Uterus (tissue), 2 donors: ENCODE measurements around the gene PUM1.

Source experiments
- CTCF ChIP-seq, 4 experiments: fragments of 200-600 bp in 2 of 4; fragments of 450-650 bp in 2 of 4; sonication (generic) in 2 of 4; IDR thresholded peaks; one replicate each; pipeline ENCODE4 v1.5.1; 2016 to 2019; ENCODE audit warnings: antibody characterized with exemption in 4 of 4, mild to moderate bottlenecking in 2 of 4, moderate library complexity in 1 of 4
- POLR2A ChIP-seq, 2 donors: fragments of 450-650 bp; IDR thresholded peaks; one replicate each; pipeline ENCODE4 v1.6.1; 2016; ENCODE audit warnings: antibody characterized with exemption in 2 of 2, mild to moderate bottlenecking in 1 of 2, moderate library complexity in 1 of 2

- TF ChIP-seq CTCF (IDR thresholded peaks at IDR 0.05) (no peak), POLR2A (IDR thresholded peaks at IDR 0.05) (no peak)
These were observed 61.8 kb downstream of the PUM1 start for GRCh38 chr1:31003613-31004230.
